Endothelial cell of umbilical vein (primary cell): ENCODE data around the gene COX7A2L. TPM values are rescaled to one million over a fixed set of nuclear protein-coding genes. Genes with fewer than 3 reads are reported as not detected.

Source experiments
- BruUV-seq: library from RNA; stranded (reverse); fragments of 400-500 nt; replicated peaks from 2 replicates; lab custom pipeline; 2021; lab: Mats Ljungman, UMichigan
- CTCF ChIA-PET: fragments of 300-600, 350-600 bp; sonication (Branson Sonifier 250); formaldehyde crosslinking; loops from one replicate; lab custom pipeline; 2021; ENCODE audit warnings: antibody characterized with exemption, inconsistent platforms; lab: Charles Lee
- POLR2A ChIA-PET: fragments of 300-600, 350-600 bp; sonication (Branson Sonifier 250); formaldehyde crosslinking; loops from one replicate; lab custom pipeline; 2021; ENCODE audit warnings: antibody characterized with exemption, inconsistent platforms; lab: Charles Lee
- DNase-seq: peaks from one replicate; pipeline ENCODE4 v3.0.0-alpha.2; 2011; ENCODE audit warnings: low read depth, low spot score
- FAIRE-seq: peaks from 2 replicates; lab custom pipeline; 2011; peaks lifted over from hg19 to GRCh38; lab: Jason Lieb, UNC
- H2AFZ ChIP-seq: 2 replicates; pipeline ENCODE4 v1.6.0; 2012; ENCODE audit warnings: low read depth, low read length, control low read depth, inconsistent platforms
- H3K27ac ChIP-seq: 2 replicates; pipeline ENCODE4 v1.5.1; 2011; ENCODE audit warnings: low read depth, mild to moderate bottlenecking, control low read depth, low read length, moderate library complexity; ENCODE audit not compliant: insufficient read depth
- H3K27me3 ChIP-seq, 2 experiments: 2 replicates each; pipeline versions ENCODE4 v1.6.0 to v1.6.1; 2011; ENCODE audit warnings: low read length in 2 of 2, mixed read lengths in 1 of 2; ENCODE audit not compliant: control insufficient read depth in 2 of 2, insufficient read depth in 2 of 2
- H3K36me3 ChIP-seq, 2 experiments: 2 replicates in 1 of 2; 3 replicates in 1 of 2; pipeline ENCODE4 v1.5.1; 2011; ENCODE audit warnings: low read length in 2 of 2, mild to moderate bottlenecking in 1 of 2, moderate library complexity in 1 of 2; ENCODE audit not compliant: control insufficient read depth in 2 of 2, insufficient read depth in 2 of 2; ENCODE audit errors: extremely low read depth in 1 of 2
- H3K4me1 ChIP-seq: 3 replicates; pipeline ENCODE4 v1.5.1; 2011; ENCODE audit warnings: mild to moderate bottlenecking, low read length; ENCODE audit not compliant: control insufficient read depth, insufficient read depth; ENCODE audit errors: extremely low read depth
- H3K4me2 ChIP-seq: 2 replicates; pipeline ENCODE4 v1.6.1; 2011; ENCODE audit warnings: low read length, control low read depth, mixed read lengths; ENCODE audit not compliant: insufficient read depth
- H3K4me3 ChIP-seq, 3 experiments: fragments of 200-600 bp in 1 of 3; sonication (generic), shearing (Covaris generic) in 1 of 3; replicated peaks in 1 of 3; 2 replicates each; pipeline ENCODE4 v1.5.1; 2011 to 2016; ENCODE audit warnings: control low read depth in 3 of 3, low read length in 3 of 3, mild to moderate bottlenecking in 2 of 3, inconsistent platforms in 1 of 3, low read depth in 1 of 3, moderate library complexity in 1 of 3; ENCODE audit not compliant: insufficient read depth in 1 of 3
- H3K79me2 ChIP-seq: 2 replicates; pipeline ENCODE4 v1.6.0; 2012; ENCODE audit warnings: low read length, inconsistent platforms; ENCODE audit not compliant: control insufficient read depth, insufficient read depth
- H3K9ac ChIP-seq: replicated peaks from 2 replicates; pipeline ENCODE3; 2011; ENCODE audit warnings: low read length, control low read depth; ENCODE audit not compliant: insufficient read depth; ENCODE audit errors: extremely low read depth
- H3K9me1 ChIP-seq: replicated peaks from 3 replicates; pipeline ENCODE4 v1.6.0; 2011; ENCODE audit warnings: mild to moderate bottlenecking, low read length; ENCODE audit not compliant: control insufficient read depth, insufficient read depth; ENCODE audit errors: extremely low read depth
- H3K9me3 ChIP-seq: replicated peaks from 2 replicates; pipeline ENCODE4 v1.5.1; 2012; ENCODE audit warnings: low read length, inconsistent platforms; ENCODE audit not compliant: control insufficient read depth, insufficient read depth
- H4K20me1 ChIP-seq: replicated peaks from 2 replicates; pipeline ENCODE3; 2011; ENCODE audit warnings: mild to moderate bottlenecking, low read length; ENCODE audit not compliant: control insufficient read depth, insufficient read depth; ENCODE audit errors: extremely low read depth
- EZH2 ChIP-seq: IDR thresholded peaks from 2 replicates; pipeline ENCODE4 v1.6.1; 2012; ENCODE audit warnings: borderline replicate concordance, low read depth, mild to moderate bottlenecking, moderate library complexity, low read length, inconsistent platforms; ENCODE audit not compliant: severe bottlenecking
- GATA2 ChIP-seq: IDR thresholded peaks from 2 replicates; pipeline ENCODE4 v1.7.0; 2011; ENCODE audit warnings: low read depth, mild to moderate bottlenecking, moderate library complexity, mixed read lengths, low read length; ENCODE audit not compliant: insufficient read length, insufficient read depth
- JUN ChIP-seq: IDR thresholded peaks from 2 replicates; pipeline ENCODE4 v1.6.1; 2011; ENCODE audit warnings: borderline replicate concordance, low read depth; ENCODE audit not compliant: insufficient read length, insufficient read depth
- MYC ChIP-seq: IDR thresholded peaks from one replicate; pipeline ENCODE4 v1.6.1; 2011; ENCODE audit warnings: mild to moderate bottlenecking, low read depth, low read length
- POLR2A ChIP-seq: IDR thresholded peaks from 2 replicates; pipeline ENCODE4 v1.6.1; 2012; ENCODE audit warnings: low read depth, mild to moderate bottlenecking, control low read depth, low read length
- POLR2AphosphoS5 ChIP-seq: IDR thresholded peaks from 2 replicates; pipeline ENCODE4 v1.6.1; 2012; ENCODE audit warnings: low read depth, mild to moderate bottlenecking, control low read depth, low read length, moderate library complexity; ENCODE audit not compliant: insufficient read depth
- dilution Hi-C: fragments of 300-500 bp; cut with MboI; formaldehyde crosslinking; loops from one replicate; pipeline ENCODE4 v1.15.0; 2019; ENCODE audit warnings: low sequenced_read_pairs; ENCODE audit not compliant: extremely low pct_ligation_motif_present
- intact Hi-C: fragments of 100-400 bp; cut with micrococcal nuclease; formaldehyde crosslinking; loops from one replicate; pipeline ENCODE4 v1.10.0; 2022
- polyA plus RNA-seq, 4 experiments: library from polyadenylated mRNA; depleted of rRNA in 3 of 4; stranded (reverse) in 3 of 4; unstranded in 1 of 4; fragments of >200 nt; gene quantifications; 2 replicates each; pipeline versions ENCODE4 v1.2.1 to v1.2.3, GENCODE V29; 2011 to 2012; ENCODE audit warnings: missing spikeins in 1 of 4
- total RNA-seq: library from RNA; stranded (reverse); gene quantifications from 2 replicates; pipeline ENCODE4 v1.2.3, GENCODE V29; 2021
- TF ChIP-seq, protein P1 (sequence below): IDR thresholded peaks from 2 replicates; pipeline ENCODE4 v1.6.1; 2011; ENCODE audit not compliant: insufficient read depth, insufficient read length

Gene COX7A2L
- total and polyA plus RNA-seq, 2 donors (not counting 3 experiments of a cell fraction or from before 2014, with no cell fraction given), result 94.2 to 119 TPM

DNA sequence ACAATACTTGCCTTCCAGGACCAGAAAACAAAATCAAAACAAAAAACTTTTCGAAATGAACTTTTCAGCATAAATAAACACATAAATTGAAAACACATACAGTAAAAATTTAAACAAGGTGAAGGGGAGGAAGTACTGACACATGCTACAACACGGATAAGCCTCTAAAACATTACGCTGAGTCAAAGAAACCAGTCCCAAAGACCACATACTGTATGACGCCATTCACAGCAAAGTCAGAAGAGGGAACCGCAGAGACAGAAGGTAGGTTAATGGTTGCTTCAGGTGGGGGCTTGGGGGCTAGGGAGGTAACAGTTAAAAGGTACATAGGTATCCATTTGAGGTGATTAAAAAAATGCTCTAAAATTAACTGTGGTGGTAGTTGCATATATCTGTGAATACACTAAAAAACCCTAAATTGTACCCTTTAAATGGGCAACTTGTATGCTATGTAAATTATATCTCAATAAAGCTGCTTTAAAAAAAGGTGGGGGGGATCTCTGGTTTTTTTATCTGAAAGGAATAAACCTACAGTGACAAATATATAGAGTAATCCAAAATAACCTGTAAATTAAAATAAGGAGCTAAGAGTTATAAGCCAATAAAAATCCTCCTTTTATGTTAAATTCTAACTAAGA, 7.1 kb downstream of the COX7A2L start:
- intact Hi-C loops, result no loop called here
- H3K9me1 ChIP-seq, result no peaks in the 10 kb centered on the region
- no peaks in the 10 kb centered on the region for H3K9me3 ChIP-seq
- TF ChIP-seq MYC, result no peak
- DNase-seq (no peak), FAIRE-seq (no peak)
- no peaks in the 10 kb centered on the region for H3K27me3 ChIP-seq
- ChIA-PET POLR2A (interaction anchor here (0.6 kb wide), 1 partner anchor 45 kb away, joined by 3 read pairs; no protein-coding TSS in a partner anchor), CTCF (interaction anchor here (1.6 kb wide), 1 partner anchor 258 kb away, joined by 4 read pairs; no protein-coding TSS in a partner anchor)
- no TSS peak for BruUV-seq
- no peaks in the 10 kb centered on the region for H3K4me1 ChIP-seq
- H3K79me2 ChIP-seq, result peaks cover 73% of the 10 kb centered on the region
- H3K27ac ChIP-seq, result no peak overlapping the region
- H3K36me3 ChIP-seq, result peaks cover 0 to 3% of the 10 kb centered on the region in 2 experiments
- H3K4me2 ChIP-seq, result no peak overlapping the region
- H3K4me3 ChIP-seq, result no peak overlapping the region
- H2AFZ ChIP-seq, result no peak overlapping the region
- no peaks in the 10 kb centered on the region for H4K20me1 ChIP-seq
- dilution Hi-C loops, result no loop called here
- no peak overlapping the region for H3K9ac ChIP-seq

DNA sequence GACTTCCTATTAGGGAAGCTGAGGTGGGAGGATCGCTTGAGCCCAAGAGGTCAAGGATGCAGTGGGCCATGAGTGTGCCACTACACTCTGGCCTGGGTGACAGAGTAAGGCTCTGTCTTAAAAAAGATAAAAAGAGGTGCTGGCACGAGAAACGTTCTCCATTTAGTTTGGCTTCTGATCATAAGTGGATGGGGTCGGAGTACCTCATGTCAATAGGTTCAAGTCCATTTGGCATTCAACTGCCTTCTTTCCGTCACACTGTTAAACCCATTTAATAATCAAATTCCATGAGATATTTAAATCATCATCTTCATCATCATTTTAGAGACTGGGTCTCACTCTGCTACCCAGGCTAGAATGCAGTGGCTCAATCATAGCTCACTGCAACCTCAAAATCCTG, 9.2 kb downstream of the COX7A2L start:
- TF ChIP-seq JUN, result no peak
- TF ChIP-seq EZH2, result no peak
- TF ChIP-seq GATA2, result no peak
- TF ChIP-seq, protein P1, sequence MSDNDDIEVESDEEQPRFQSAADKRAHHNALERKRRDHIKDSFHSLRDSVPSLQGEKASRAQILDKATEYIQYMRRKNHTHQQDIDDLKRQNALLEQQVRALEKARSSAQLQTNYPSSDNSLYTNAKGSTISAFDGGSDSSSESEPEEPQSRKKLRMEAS, result no peak
- TF ChIP-seq MYC, result no peak
- TF ChIP-seq POLR2A, result no peak
- no peak for TF ChIP-seq POLR2AphosphoS5
- Histone ChIP-seq H3K9me3 (no peaks in the 10 kb centered on the region), H3K27me3 (no peaks in the 10 kb centered on the region), H3K79me2 (peaks cover 64% of the 10 kb centered on the region), H3K4me3 (no peak overlapping the region), H3K4me1 (no peaks in the 10 kb centered on the region), H2AFZ (no peak overlapping the region), H3K9me1 (no peaks in the 10 kb centered on the region), H4K20me1 (no peaks in the 10 kb centered on the region), H3K9ac (no peak overlapping the region), H3K36me3 (peaks cover 0 to 3% of the 10 kb centered on the region in 2 experiments), H3K4me2 (no peak overlapping the region), H3K27ac (no peak overlapping the region)
- ChIA-PET CTCF (no interaction called here), POLR2A (no interaction called here)
- no TSS peak for BruUV-seq
- intact Hi-C loops (no loop called here), dilution Hi-C loops (no loop called here)
- DNase-seq (no peak), FAIRE-seq (no peak)
